HG02973 (cell line): ENCODE measurements around the gene ADTRP.

Experiments used
- ATAC-seq: cut with Tn5 transposase; IDR thresholded peaks from one replicate; pipeline ENCODE4 v1.9.1; 2021; ENCODE audit warnings: moderate library complexity; ENCODE audit not compliant: unreplicated experiment

The ADTRP gene

DNA sequence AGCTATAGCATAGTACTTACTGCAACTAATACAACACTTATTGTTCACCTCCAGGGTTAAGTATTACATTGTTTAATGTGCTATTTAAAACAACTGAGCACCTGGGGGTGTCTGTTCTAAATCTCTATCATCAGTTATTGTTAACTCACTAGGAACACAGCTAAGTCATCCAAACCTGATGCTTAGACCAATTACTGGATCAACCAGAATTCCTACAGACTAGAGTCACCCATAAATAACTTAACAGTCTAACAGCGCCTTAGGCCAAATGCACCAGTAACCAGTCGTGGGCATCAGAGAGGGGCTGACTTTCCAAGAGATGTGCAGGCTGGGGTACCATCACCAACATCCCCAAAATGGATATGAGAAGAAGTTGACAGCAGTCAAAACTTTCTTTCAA lies 110.7 kb downstream of the ADTRP start:
- no peak for ATAC-seq

DNA sequence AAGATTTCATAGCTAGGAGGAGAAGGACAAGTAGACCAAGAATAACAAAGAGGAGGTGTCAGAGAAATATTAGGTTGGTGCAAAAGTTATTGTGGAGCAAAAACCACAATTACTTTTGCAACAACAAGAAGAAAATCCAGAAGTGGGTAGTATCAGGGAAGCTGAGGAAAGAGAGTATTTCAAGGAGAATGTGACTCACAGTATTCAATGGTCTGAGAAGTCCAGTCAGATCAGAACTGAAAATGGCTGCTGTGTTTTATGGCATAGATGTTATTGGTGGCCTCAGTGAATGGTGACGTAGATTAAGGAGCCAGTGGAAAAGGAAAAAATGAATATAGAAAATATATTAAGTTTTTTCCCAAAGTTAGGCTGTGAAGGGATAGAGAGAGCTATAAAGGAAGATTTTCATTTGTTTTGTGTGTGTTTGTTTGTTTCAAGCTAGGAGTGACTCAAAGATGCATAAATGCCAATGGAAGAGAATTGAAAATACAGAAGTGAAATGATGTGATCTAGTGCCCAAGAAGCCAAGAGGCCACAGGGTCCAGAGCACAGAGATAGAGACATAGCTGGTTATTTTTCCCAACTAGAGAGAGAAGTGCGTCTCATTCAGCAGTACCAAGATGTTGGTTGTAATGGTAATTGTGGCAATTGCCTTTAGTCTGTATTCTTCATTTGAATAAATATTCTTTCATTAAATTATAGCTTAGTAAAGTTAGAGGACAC lies 112.8 kb downstream of the ADTRP start:
- no peak for ATAC-seq
